HEK293 (cell line): ENCODE results near the gene RFX2.
A peak's percentile ranks its signal among the peaks of the same experiment; 100 is the strongest.

Experiments
- CTCF ChIA-PET: fragments of 350-600 bp; formaldehyde crosslinking; extraction: SDS; loops from one replicate; lab custom pipeline; 2021; ENCODE audit warnings: antibody characterized with exemption; lab: Yijun Ruan, JAX
- POLR2A ChIA-PET: fragments of 300-600 bp; formaldehyde crosslinking; extraction: SDS; loops from one replicate; lab custom pipeline; 2020; ENCODE audit warnings: antibody characterized with exemption, inconsistent platforms; lab: Yijun Ruan, JAX
- H3K27ac ChIP-seq: fragments of 200-500 bp; sonication (Bioruptor generic); 2 replicates; pipeline ENCODE4 v1.5.1; 2014; ENCODE audit warnings: low read depth, low read length, control low read depth, inconsistent platforms; ENCODE audit errors: extremely low read depth
- H3K36me3 ChIP-seq, 2 experiments: fragments of 200-500 bp in 1 of 2; sonication (Bioruptor generic) in 1 of 2; 1 replicate in 1 of 2; 2 replicates in 1 of 2; pipeline ENCODE4 v1.5.1; 2014 to 2017; ENCODE audit warnings: inconsistent platforms in 2 of 2, low read length in 2 of 2; ENCODE audit not compliant: control insufficient read depth in 2 of 2, insufficient read depth in 1 of 2
- H3K4me1 ChIP-seq: fragments of 200-500 bp; sonication (Bioruptor generic); 2 replicates; pipeline ENCODE4 v1.5.1; 2014; ENCODE audit warnings: mild to moderate bottlenecking, low read length, inconsistent platforms; ENCODE audit not compliant: control insufficient read depth, insufficient read depth
- H3K4me3 ChIP-seq: 2 replicates; pipeline ENCODE4 v1.5.1; 2011; ENCODE audit warnings: low read depth, mild to moderate bottlenecking, control low read depth, low read length, moderate library complexity
- H3K9me3 ChIP-seq: fragments of 200-500 bp; sonication (Bioruptor generic); 2 replicates; pipeline ENCODE4 v1.5.1; 2014; ENCODE audit warnings: low read depth, low read length, inconsistent platforms; ENCODE audit not compliant: control insufficient read depth, insufficient read depth
- EGR2 ChIP-seq: fragments of 450-650 bp; formaldehyde crosslinking; IDR thresholded peaks from 2 replicates; pipeline ENCODE4 v1.5.1; 2016; ENCODE audit warnings: low read depth, missing biosample characterization, missing genetic modification characterization
- FEZF1 ChIP-seq: fragments of 450-650 bp; formaldehyde crosslinking; IDR thresholded peaks from 2 replicates; pipeline ENCODE4 v1.5.1; 2016; ENCODE audit warnings: missing biosample characterization, missing genetic modification characterization
- KLF9 ChIP-seq: fragments of 450-650 bp; formaldehyde crosslinking; IDR thresholded peaks from 2 replicates; pipeline ENCODE4 v1.5.1; 2016; ENCODE audit warnings: missing biosample characterization, missing genetic modification characterization, low read depth
- PRDM1 ChIP-seq: fragments of 450-650 bp; formaldehyde crosslinking; IDR thresholded peaks from 2 replicates; pipeline ENCODE4; 2016; ENCODE audit warnings: missing biosample characterization, missing genetic modification characterization
- RBAK ChIP-seq: fragments of 450-650 bp; formaldehyde crosslinking; IDR thresholded peaks from 2 replicates; pipeline ENCODE4 v1.5.1; 2016; ENCODE audit warnings: missing biosample characterization, missing genetic modification characterization
- SCRT2 ChIP-seq: fragments of 450-650 bp; formaldehyde crosslinking; IDR thresholded peaks from 2 replicates; pipeline ENCODE4 v1.5.1; 2016; ENCODE audit warnings: missing biosample characterization, missing genetic modification characterization
- SP7 ChIP-seq: fragments of 450-650 bp; formaldehyde crosslinking; IDR thresholded peaks from 2 replicates; pipeline ENCODE4 v1.5.1; 2016; ENCODE audit warnings: missing biosample characterization, missing genetic modification characterization
- ZBTB17 ChIP-seq: fragments of 450-650 bp; formaldehyde crosslinking; IDR thresholded peaks from 2 replicates; pipeline ENCODE4 v1.5.1; 2016; ENCODE audit warnings: missing biosample characterization, missing genetic modification characterization
- ZBTB48 ChIP-seq: fragments of 450-650 bp; formaldehyde crosslinking; IDR thresholded peaks from 2 replicates; pipeline ENCODE4 v1.5.1; 2016; ENCODE audit warnings: missing biosample characterization, missing genetic modification characterization
- ZBTB7A ChIP-seq: fragments of 450-650 bp; formaldehyde crosslinking; IDR thresholded peaks from 2 replicates; pipeline ENCODE4 v1.5.1; 2016; ENCODE audit warnings: low read depth, missing biosample characterization, missing genetic modification characterization
- ZFHX2 ChIP-seq: fragments of 450-650 bp; formaldehyde crosslinking; conservative IDR thresholded peaks from 2 replicates; pipeline ENCODE4 v1.5.1; 2016; ENCODE audit warnings: missing biosample characterization, missing genetic modification characterization
- ZNF174 ChIP-seq: fragments of 450-650 bp; formaldehyde crosslinking; IDR thresholded peaks from 2 replicates; pipeline ENCODE4 v1.5.0; 2017; ENCODE audit warnings: missing biosample characterization, mild to moderate bottlenecking, missing genetic modification characterization
- ZNF391 ChIP-seq: fragments of 450-650 bp; formaldehyde crosslinking; IDR thresholded peaks from 2 replicates; pipeline ENCODE4 v1.5.1; 2016; ENCODE audit warnings: low read depth, missing biosample characterization, missing genetic modification characterization, borderline replicate concordance
- ZNF394 ChIP-seq: fragments of 450-650 bp; formaldehyde crosslinking; IDR thresholded peaks from 2 replicates; pipeline ENCODE4 v1.5.1; 2016; ENCODE audit warnings: missing biosample characterization, missing genetic modification characterization, mild to moderate bottlenecking, moderate library complexity, borderline replicate concordance
- ZNF501 ChIP-seq: fragments of 450-650 bp; formaldehyde crosslinking; IDR thresholded peaks from 2 replicates; pipeline ENCODE4 v1.5.1; 2016; ENCODE audit warnings: missing biosample characterization, missing genetic modification characterization
- ZNF544 ChIP-seq: fragments of 450-650 bp; formaldehyde crosslinking; IDR thresholded peaks from 2 replicates; pipeline ENCODE4 v1.5.0; 2017; ENCODE audit warnings: missing biosample characterization, missing genetic modification characterization
- ZNF624 ChIP-seq: fragments of 450-650 bp; formaldehyde crosslinking; IDR thresholded peaks from 2 replicates; pipeline ENCODE4 v1.5.1; 2017; ENCODE audit warnings: missing biosample characterization, missing genetic modification characterization
- ZNF626 ChIP-seq: fragments of 450-650 bp; sonication (Bioruptor Pico); formaldehyde crosslinking; IDR thresholded peaks from 2 replicates; pipeline ENCODE4 v1.5.1; 2018; ENCODE audit warnings: missing biosample characterization, missing genetic modification characterization, inconsistent platforms
- ZNF629 ChIP-seq: fragments of 450-650 bp; formaldehyde crosslinking; IDR thresholded peaks from 2 replicates; pipeline ENCODE4 v1.5.1; 2017; ENCODE audit warnings: missing biosample characterization, missing genetic modification characterization
- ZNF658 ChIP-seq: fragments of 450-650 bp; formaldehyde crosslinking; IDR thresholded peaks from 2 replicates; pipeline ENCODE4; 2016; ENCODE audit warnings: missing biosample characterization, missing genetic modification characterization
- ZNF677 ChIP-seq: fragments of 450-650 bp; IDR thresholded peaks from 2 replicates; pipeline ENCODE4 v1.5.0; 2018; ENCODE audit warnings: missing biosample characterization, mild to moderate bottlenecking, missing genetic modification characterization, moderate library complexity
- ZNF707 ChIP-seq: fragments of 450-650 bp; formaldehyde crosslinking; IDR thresholded peaks from 2 replicates; pipeline ENCODE4 v1.5.1; 2016; ENCODE audit warnings: missing biosample characterization, missing genetic modification characterization
- ZNF747 ChIP-seq: fragments of 450-650 bp; formaldehyde crosslinking; IDR thresholded peaks from 2 replicates; pipeline ENCODE4 v1.5.1; 2016; ENCODE audit warnings: missing biosample characterization, missing genetic modification characterization
- ZNF768 ChIP-seq: fragments of 450-650 bp; formaldehyde crosslinking; IDR thresholded peaks from 2 replicates; pipeline ENCODE4 v1.5.1; 2018; ENCODE audit warnings: missing biosample characterization, mild to moderate bottlenecking, missing genetic modification characterization
- ZNF777 ChIP-seq: fragments of 450-650 bp; formaldehyde crosslinking; IDR thresholded peaks from 2 replicates; pipeline ENCODE4 v1.5.1; 2017; ENCODE audit warnings: missing biosample characterization, missing genetic modification characterization, borderline replicate concordance
- ZNF785 ChIP-seq: fragments of 450-650 bp; formaldehyde crosslinking; IDR thresholded peaks from 2 replicates; pipeline ENCODE4 v1.5.1; 2016; ENCODE audit warnings: missing biosample characterization, missing genetic modification characterization
- TF ChIP-seq, protein P1 (sequence below): fragments of 450-650 bp; formaldehyde crosslinking; IDR thresholded peaks from 2 replicates; pipeline ENCODE4 v1.5.1; 2016; ENCODE audit warnings: missing biosample characterization, missing genetic modification characterization
- TF ChIP-seq, protein P2 (sequence below): fragments of 450-650 bp; IDR thresholded peaks from 2 replicates; pipeline ENCODE4 v1.5.1; 2018; ENCODE audit warnings: missing biosample characterization, missing genetic modification characterization
- TF ChIP-seq, protein P3 (sequence below): fragments of 450-650 bp; formaldehyde crosslinking; IDR thresholded peaks from 2 replicates; pipeline ENCODE4 v1.5.1; 2016; ENCODE audit warnings: missing biosample characterization, missing genetic modification characterization
- TF ChIP-seq, protein P4 (sequence below): sonication (generic); formaldehyde crosslinking; IDR thresholded peaks from 2 replicates; pipeline ENCODE4 v1.8.1; 2022; ENCODE audit warnings: mild to moderate bottlenecking, moderate library complexity, missing genetic modification reagents

Gene RFX2

DNA sequence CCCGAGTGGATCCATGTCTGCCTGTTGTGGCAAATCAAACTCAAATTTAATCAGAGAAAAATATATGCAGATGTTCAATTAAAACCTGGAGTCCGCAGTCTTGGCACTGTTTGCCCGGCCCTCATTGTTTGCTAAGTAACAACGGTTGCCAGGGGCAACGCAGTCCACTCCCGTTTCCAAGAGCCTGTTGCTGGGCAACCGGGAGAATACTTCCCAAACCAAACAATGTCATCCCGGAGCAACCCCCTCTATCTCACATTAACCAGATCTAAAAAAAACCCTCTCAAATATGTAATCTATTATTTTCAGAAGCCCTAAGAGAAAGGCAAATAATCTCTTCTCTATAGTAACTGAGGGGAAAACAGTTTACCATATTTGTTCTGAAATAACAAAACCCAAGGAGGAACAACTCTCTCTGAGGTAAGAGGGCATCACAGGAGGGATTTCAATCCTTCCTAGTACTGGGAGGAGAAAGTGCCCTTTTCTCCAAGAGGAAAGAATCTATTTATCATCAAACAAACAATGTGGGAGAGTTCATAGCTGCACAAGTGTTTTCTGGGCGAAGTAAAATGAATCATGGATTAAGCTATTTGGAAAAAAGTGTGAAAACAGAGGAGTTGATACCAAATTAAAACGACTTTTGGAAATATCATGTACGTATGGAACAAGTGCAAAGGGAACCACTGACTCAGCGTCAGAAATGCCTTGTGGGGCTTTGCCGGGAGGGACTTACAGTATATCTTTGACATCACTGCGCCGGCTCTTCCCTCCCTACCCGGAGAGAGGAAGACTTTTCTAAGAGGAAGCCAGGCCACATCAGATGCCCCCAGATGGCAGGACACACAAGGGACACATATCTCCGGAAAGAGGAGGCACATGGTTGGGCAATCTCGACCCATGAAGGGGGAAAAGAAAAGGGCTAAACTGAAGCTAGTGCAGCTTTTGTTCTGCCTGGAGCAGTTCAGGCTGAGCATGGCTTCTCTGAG is 43.3 kb downstream of the RFX2 start (continued):
- TF ChIP-seq PRDM1 (0 out of 2 replicates have a peak, but pooled peaks have one; percentile 29), ZNF629 (tag by site-specific recombination) (no peak), ZNF785 (no peak), ZNF747 (tag by site-specific recombination) (no peak), ZBTB48 (no peak), RBAK (tag by site-specific recombination) (no peak)
- TF ChIP-seq, protein P1, sequence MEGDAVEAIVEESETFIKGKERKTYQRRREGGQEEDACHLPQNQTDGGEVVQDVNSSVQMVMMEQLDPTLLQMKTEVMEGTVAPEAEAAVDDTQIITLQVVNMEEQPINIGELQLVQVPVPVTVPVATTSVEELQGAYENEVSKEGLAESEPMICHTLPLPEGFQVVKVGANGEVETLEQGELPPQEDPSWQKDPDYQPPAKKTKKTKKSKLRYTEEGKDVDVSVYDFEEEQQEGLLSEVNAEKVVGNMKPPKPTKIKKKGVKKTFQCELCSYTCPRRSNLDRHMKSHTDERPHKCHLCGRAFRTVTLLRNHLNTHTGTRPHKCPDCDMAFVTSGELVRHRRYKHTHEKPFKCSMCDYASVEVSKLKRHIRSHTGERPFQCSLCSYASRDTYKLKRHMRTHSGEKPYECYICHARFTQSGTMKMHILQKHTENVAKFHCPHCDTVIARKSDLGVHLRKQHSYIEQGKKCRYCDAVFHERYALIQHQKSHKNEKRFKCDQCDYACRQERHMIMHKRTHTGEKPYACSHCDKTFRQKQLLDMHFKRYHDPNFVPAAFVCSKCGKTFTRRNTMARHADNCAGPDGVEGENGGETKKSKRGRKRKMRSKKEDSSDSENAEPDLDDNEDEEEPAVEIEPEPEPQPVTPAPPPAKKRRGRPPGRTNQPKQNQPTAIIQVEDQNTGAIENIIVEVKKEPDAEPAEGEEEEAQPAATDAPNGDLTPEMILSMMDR, result no peak

DNA sequence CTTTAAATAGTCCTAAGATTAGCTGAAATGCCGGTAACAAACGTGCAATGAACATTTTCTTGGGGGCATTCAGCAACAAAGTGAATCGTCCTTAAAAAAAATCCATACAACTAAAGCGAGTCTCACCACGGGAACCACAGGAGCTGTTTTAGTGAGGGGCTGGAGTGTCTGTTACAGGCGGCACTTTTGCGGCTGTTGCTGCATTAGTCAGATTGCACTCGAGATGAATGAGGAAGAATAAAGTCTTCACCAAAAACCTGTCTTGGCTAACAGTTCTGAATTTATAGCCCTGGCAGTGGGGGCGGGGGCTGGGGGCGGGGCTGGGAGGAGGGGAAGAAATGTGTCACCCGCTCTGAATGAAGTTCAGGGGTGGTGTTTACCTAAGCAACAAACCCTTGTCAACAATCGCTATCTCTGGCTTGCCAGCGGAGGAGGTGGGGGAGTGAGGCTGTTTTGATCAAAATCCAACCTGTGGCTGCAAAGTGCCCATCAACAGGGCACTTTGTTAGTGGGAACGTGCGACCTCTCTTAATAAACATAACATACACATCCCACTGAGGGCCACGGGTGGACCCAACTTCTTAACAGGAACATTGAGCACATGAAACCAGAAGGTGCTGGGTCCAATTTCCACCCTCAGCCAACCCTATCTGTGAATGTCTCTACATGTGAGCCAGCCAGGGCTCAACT is 44.5 kb downstream of the RFX2 start:
- Histone ChIP-seq H3K36me3 (no peaks in the 10 kb centered on the region), H3K4me1 (peaks cover 5% of the 10 kb centered on the region; the same call in 1 of the 2 replicates), H3K27ac (no peak overlapping the region), H3K9me3 (no peaks in the 10 kb centered on the region), H3K4me3 (no peak overlapping the region)
- CTCF ChIA-PET, result interaction anchor here (1.0 to 4.3 kb wide), 2 partner anchors 44 to 61 kb away, joined by 4 to 15 read pairs; no protein-coding TSS in a partner anchor
- POLR2A ChIA-PET, result no interaction called here
- no peak for TF ChIP-seq ZNF677 (tag by site-specific recombination)
- TF ChIP-seq ZNF658, result no peak
- 0 out of 2 replicates have a peak, but pooled peaks have one; percentile 20 for TF ChIP-seq SP7 (tag by site-specific recombination)
- peak; percentile 79 for TF ChIP-seq EGR2 (tag by site-specific recombination)
- TF ChIP-seq KLF9 (tag by site-specific recombination), result no peak
- peak; percentile 79 for TF ChIP-seq SCRT2 (tag by site-specific recombination)
- TF ChIP-seq ZNF624 (tag by site-specific recombination), result no peak
- TF ChIP-seq ZNF629 (tag by site-specific recombination), result no peak
- TF ChIP-seq, protein P2, sequence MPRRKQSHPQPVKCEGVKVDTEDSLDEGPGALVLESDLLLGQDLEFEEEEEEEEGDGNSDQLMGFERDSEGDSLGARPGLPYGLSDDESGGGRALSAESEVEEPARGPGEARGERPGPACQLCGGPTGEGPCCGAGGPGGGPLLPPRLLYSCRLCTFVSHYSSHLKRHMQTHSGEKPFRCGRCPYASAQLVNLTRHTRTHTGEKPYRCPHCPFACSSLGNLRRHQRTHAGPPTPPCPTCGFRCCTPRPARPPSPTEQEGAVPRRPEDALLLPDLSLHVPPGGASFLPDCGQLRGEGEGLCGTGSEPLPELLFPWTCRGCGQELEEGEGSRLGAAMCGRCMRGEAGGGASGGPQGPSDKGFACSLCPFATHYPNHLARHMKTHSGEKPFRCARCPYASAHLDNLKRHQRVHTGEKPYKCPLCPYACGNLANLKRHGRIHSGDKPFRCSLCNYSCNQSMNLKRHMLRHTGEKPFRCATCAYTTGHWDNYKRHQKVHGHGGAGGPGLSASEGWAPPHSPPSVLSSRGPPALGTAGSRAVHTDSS (tag by site-specific recombination), result peak; percentile 37; the same call in 1 of the 2 replicates
- TF ChIP-seq, protein P3, sequence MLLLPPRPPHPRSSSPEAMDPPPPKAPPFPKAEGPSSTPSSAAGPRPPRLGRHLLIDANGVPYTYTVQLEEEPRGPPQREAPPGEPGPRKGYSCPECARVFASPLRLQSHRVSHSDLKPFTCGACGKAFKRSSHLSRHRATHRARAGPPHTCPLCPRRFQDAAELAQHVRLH (tag by site-specific recombination), result no peak
- peak; percentile 87 for TF ChIP-seq ZFHX2 (tag by site-specific recombination)
- no peak for TF ChIP-seq ZBTB7A (tag by site-specific recombination)
- TF ChIP-seq ZNF707, result no peak
- TF ChIP-seq ZNF391 (tag by site-specific recombination), result no peak
- no peak for TF ChIP-seq ZNF501 (tag by site-specific recombination)
- no peak for TF ChIP-seq ZNF544
- no peak for TF ChIP-seq ZNF777 (tag by site-specific recombination)
- TF ChIP-seq, protein P4, sequence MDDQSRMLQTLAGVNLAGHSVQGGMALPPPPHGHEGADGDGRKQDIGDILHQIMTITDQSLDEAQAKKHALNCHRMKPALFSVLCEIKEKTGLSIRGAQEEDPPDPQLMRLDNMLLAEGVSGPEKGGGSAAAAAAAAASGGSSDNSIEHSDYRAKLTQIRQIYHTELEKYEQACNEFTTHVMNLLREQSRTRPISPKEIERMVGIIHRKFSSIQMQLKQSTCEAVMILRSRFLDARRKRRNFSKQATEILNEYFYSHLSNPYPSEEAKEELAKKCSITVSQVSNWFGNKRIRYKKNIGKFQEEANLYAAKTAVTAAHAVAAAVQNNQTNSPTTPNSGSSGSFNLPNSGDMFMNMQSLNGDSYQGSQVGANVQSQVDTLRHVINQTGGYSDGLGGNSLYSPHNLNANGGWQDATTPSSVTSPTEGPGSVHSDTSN (CRISPR knock-in tag), result no peak
- TF ChIP-seq FEZF1 (tag by site-specific recombination), result peak; percentile 33
- TF ChIP-seq ZNF174, result no peak
- no peak for TF ChIP-seq ZNF768 (tag by site-specific recombination)
- TF ChIP-seq ZNF626 (tag by site-specific recombination), result no peak
- TF ChIP-seq ZBTB17 (tag by site-specific recombination), result 0 out of 2 replicates have a peak, but pooled peaks have one; percentile 19
- TF ChIP-seq ZNF394 (tag by site-specific recombination), result no peak
